Hepatocyte (in vitro differentiated cells): ENCODE measurements around the gene ARAP3. TPM values are rescaled to one million over a fixed set of nuclear protein-coding genes. Genes with fewer than 3 reads are reported as not detected.

Source experiments
- DNase-seq: peaks from one replicate; pipeline ENCODE4 v3.0.0-alpha.2; 2016; ENCODE audit warnings: low spot score
- H2AFZ ChIP-seq: fragments of 200-600 bp; sonication (generic); 2 replicates; pipeline ENCODE4 v1.6.0; 2016; ENCODE audit warnings: antibody characterized with exemption, mild to moderate bottlenecking
- H3K27ac ChIP-seq: fragments of 200-600 bp; sonication (generic); 2 replicates; pipeline ENCODE4 v1.5.1; 2016; ENCODE audit warnings: mild to moderate bottlenecking
- H3K27me3 ChIP-seq: fragments of 200-600 bp; sonication (generic); 2 replicates; pipeline ENCODE4 v1.6.1; 2016
- H3K36me3 ChIP-seq: fragments of 200-600 bp; sonication (generic); replicated peaks from 2 replicates; pipeline ENCODE4 v1.5.1; 2016; ENCODE audit warnings: low read depth; ENCODE audit not compliant: insufficient read depth
- H3K4me1 ChIP-seq: fragments of 200-600 bp; sonication (generic); 2 replicates; pipeline ENCODE4 v1.5.1; 2016; ENCODE audit warnings: mild to moderate bottlenecking, moderate library complexity; ENCODE audit not compliant: insufficient read depth
- H3K4me2 ChIP-seq: fragments of 200-600 bp; sonication (generic); 2 replicates; pipeline ENCODE4 v1.6.0; 2016
- H3K4me3 ChIP-seq: fragments of 200-600 bp; sonication (generic); 2 replicates; pipeline ENCODE4 v1.5.1; 2016; ENCODE audit warnings: mild to moderate bottlenecking
- H3K79me2 ChIP-seq: fragments of 200-600 bp; sonication (generic); 2 replicates; pipeline ENCODE4 v1.6.0; 2017; ENCODE audit warnings: mild to moderate bottlenecking
- H3K9me2 ChIP-seq: fragments of 200-600 bp; sonication (generic); replicated peaks from 2 replicates; pipeline ENCODE4 v1.6.0; 2017; ENCODE audit warnings: mild to moderate bottlenecking; ENCODE audit not compliant: insufficient read depth
- H3K9me3 ChIP-seq: fragments of 200-600 bp; sonication (generic); 2 replicates; pipeline ENCODE4 v1.5.1; 2016; ENCODE audit warnings: low read depth, mild to moderate bottlenecking
- H4K20me1 ChIP-seq: fragments of 200-600 bp; sonication (generic); 2 replicates; pipeline ENCODE4 v1.6.0; 2016; ENCODE audit warnings: mild to moderate bottlenecking; ENCODE audit not compliant: insufficient read depth, poor library complexity, severe bottlenecking
- CTCF ChIP-seq: fragments of 200-600 bp; sonication (generic); IDR thresholded peaks from 2 replicates; pipeline ENCODE4 v1.5.1; 2016; ENCODE audit warnings: antibody characterized with exemption, mild to moderate bottlenecking; ENCODE audit not compliant: poor library complexity
- EZH2 ChIP-seq: fragments of 200-600 bp; sonication (generic); IDR thresholded peaks from 2 replicates; pipeline ENCODE4 v1.6.1; 2016; ENCODE audit warnings: antibody characterized with exemption, mild to moderate bottlenecking, borderline replicate concordance
- EZH2phosphoT487 ChIP-seq: fragments of 200-600 bp; sonication (generic); IDR thresholded peaks from one replicate; pipeline ENCODE4 v1.6.1; 2018; ENCODE audit warnings: antibody characterized with exemption, mild to moderate bottlenecking, low read depth, moderate library complexity; ENCODE audit not compliant: unreplicated experiment, severe bottlenecking
- WGBS: methylation state at CpG from one replicate; pipeline ENCODE4 v1.1.6; 2016; ENCODE audit warnings: low lambda C conversion rate; ENCODE audit errors: missing lambda C conversion rate; 5-methylcytosine and 5-hydroxymethylcytosine counted together
- polyA plus RNA-seq: library from polyadenylated mRNA; unstranded; fragments of >200 nt; fragmentation: Nextera tagmentation; extraction: Ambion mirVana; gene quantifications from 2 replicates; pipeline ENCODE4 v1.2.1, GENCODE V29; 2016
- total RNA-seq: library from RNA; depleted of rRNA; stranded (reverse); fragments of >200 nt; gene quantifications from 2 replicates; pipeline ENCODE4 v1.2.3, GENCODE V29; 2014

The ARAP3 gene
- total and polyA plus RNA-seq, 2 experiments from 2014 or later = 5.1 to 8.6 TPM

- no peak overlapping the region for H3K4me3 ChIP-seq
- no peak for DNase-seq
- no peaks in the 10 kb centered on the region for H3K9me2 ChIP-seq
- no peak overlapping the region for H3K4me2 ChIP-seq
- H3K36me3 ChIP-seq = no peaks in the 10 kb centered on the region
- no peaks in the 10 kb centered on the region for H3K9me3 ChIP-seq
- no peaks in the 10 kb centered on the region for H3K79me2 ChIP-seq
- no peak overlapping the region for H2AFZ ChIP-seq
- H3K27me3 ChIP-seq = no peaks in the 10 kb centered on the region
- TF ChIP-seq EZH2phosphoT487 (no peak), CTCF (no peak), EZH2 (no peak)
- no peaks in the 10 kb centered on the region for H4K20me1 ChIP-seq
- 95% methylated on average over 17 of the region's 17 CpGs for WGBS
- H3K4me1 ChIP-seq = peaks cover 5% of the 10 kb centered on the region
- no peak overlapping the region for H3K27ac ChIP-seq
Observed at GRCh38 chr5:141649056-141649688, 32.9 kb downstream of the ARAP3 start.

DNA sequence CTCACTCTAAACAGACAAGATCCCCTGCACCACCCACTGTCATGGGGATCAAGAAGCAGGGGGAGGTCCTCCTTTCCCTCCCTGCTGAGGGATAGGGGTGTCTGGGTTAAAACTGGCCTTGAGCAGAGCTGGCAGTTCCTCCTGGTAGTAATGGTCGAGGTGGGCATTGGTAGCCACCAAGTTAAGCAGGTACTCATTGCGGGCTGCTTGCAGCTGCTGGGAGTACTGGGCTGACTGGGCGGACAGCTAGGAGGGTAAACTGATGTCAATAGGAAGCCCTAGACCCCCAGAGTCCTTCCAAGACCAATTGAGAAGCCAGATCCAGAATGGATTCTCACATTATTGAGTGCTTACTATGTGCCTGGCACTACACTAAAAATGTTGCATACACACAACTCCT is 34.2 kb downstream of the ARAP3 start:
- 89% methylated on average over 3 of the region's 3 CpGs for WGBS
- no peak for DNase-seq
- no peaks in the 10 kb centered on the region for H3K36me3 ChIP-seq

DNA sequence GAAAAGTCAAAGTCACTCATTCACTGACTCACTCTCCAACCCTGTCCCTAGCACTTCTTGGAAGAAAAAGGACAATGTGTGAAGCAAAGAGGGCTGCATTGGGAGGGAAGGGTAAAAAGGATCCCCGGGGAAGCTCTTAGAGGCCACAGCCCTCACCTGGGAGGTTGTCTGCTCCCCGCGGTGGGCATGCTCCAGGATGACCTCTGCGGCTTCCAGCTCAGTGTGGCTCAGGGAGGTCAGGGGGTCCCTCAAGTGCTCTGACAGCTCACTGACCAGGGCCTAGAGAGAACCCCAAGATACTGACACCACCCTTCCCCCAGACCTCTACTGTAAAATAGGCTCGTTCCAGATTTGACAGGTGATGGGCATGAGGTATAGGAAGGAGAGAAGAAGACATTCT is 34.8 kb downstream of the ARAP3 start:
- Histone ChIP-seq H2AFZ (no peak overlapping the region), H3K36me3 (no peaks in the 10 kb centered on the region), H3K4me1 (peaks cover 5% of the 10 kb centered on the region), H3K79me2 (no peaks in the 10 kb centered on the region), H3K27ac (no peak overlapping the region), H3K4me2 (no peak overlapping the region), H3K4me3 (no peak overlapping the region), H3K9me2 (no peaks in the 10 kb centered on the region), H3K27me3 (no peaks in the 10 kb centered on the region), H3K9me3 (no peaks in the 10 kb centered on the region), H4K20me1 (no peaks in the 10 kb centered on the region)
- TF ChIP-seq EZH2phosphoT487 = no peak
- DNase-seq = no peak
- 97% methylated on average over 5 of the region's 5 CpGs for WGBS

More for the DNA sequence above, 34.2 kb downstream of the ARAP3 start:
- Histone ChIP-seq H2AFZ (no peak overlapping the region), H3K9me2 (no peaks in the 10 kb centered on the region), H3K4me3 (no peak overlapping the region), H3K9me3 (no peaks in the 10 kb centered on the region), H3K79me2 (no peaks in the 10 kb centered on the region), H4K20me1 (no peaks in the 10 kb centered on the region), H3K27me3 (no peaks in the 10 kb centered on the region), H3K27ac (no peak overlapping the region), H3K4me1 (peaks cover 5% of the 10 kb centered on the region), H3K4me2 (no peak overlapping the region)
- TF ChIP-seq EZH2phosphoT487 = no peak
- no peak for TF ChIP-seq EZH2
- no peak for TF ChIP-seq CTCF

- WGBS = 88% methylated on average over 6 of the region's 6 CpGs
- H3K27me3 ChIP-seq = no peaks in the 10 kb centered on the region
- DNase-seq = no peak
- no peak overlapping the region for H3K4me3 ChIP-seq
- no peak for TF ChIP-seq EZH2phosphoT487
- TF ChIP-seq EZH2 = no peak
- no peak for TF ChIP-seq CTCF
- H3K9me3 ChIP-seq = no peaks in the 10 kb centered on the region
- no peaks in the 10 kb centered on the region for H3K4me1 ChIP-seq
- no peaks in the 10 kb centered on the region for H4K20me1 ChIP-seq
- H3K9me2 ChIP-seq = no peaks in the 10 kb centered on the region
- no peaks in the 10 kb centered on the region for H3K79me2 ChIP-seq
- H3K27ac ChIP-seq = no peak overlapping the region
- H3K36me3 ChIP-seq = no peaks in the 10 kb centered on the region
- no peak overlapping the region for H3K4me2 ChIP-seq
- no peak overlapping the region for H2AFZ ChIP-seq
Observed at GRCh38 chr5:141646026-141646425, 36.0 kb downstream of the ARAP3 start.
